ENCODE data around the gene TMEM132D.
"Not testable (repeated sequence)": the region's sequence is repeated elsewhere in the genome, so short reads cannot be mapped to it uniquely, and the experiment has no call there.

TMEM132D gene

GRCh38 chr12:129902371-129903091 lies 1.3 kb downstream of the TMEM132D start:
- H3K27ac ChIP-seq (ENCODE audit: low read length): no peak overlapping the region
- no peaks in the 10 kb centered on the region for H3K36me3 ChIP-seq (ENCODE audit: control insufficient read depth in 1 of 2, insufficient read depth in 2 of 2, low read length in 2 of 2)
- no peaks in the 10 kb centered on the region for H3K4me1 ChIP-seq (ENCODE audit: control insufficient read depth in 1 of 2, insufficient read depth in 2 of 2, low read length in 2 of 2)
- no peak overlapping the region for H3K4me3 ChIP-seq (ENCODE audit: low read depth in 1 of 2, low read length in 2 of 2)
- H3K9me3 ChIP-seq (ENCODE audit: control insufficient read depth in 1 of 2, low read length in 2 of 2): no peaks in the 10 kb centered on the region
- no peaks in the 10 kb centered on the region for H3K27me3 ChIP-seq (ENCODE audit: low read depth, low read length)

DNA sequence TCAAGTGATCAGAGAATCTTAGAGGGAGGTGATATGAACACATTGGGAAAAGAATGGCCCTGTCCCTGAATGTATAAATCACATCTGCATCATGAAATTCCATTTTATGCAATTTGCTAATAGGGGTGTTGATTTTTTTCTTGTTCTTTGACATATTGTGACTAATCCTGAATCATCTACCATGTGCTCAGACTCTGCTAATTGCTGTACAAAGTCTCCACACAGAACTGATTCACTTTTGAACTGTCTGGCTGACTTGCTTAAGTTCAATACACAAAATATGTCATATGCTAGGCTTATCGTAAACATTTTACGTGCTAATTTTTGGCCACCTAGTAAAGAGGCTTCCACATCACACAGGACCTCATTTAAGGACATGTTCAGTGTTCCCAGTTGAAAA lies 2.6 kb downstream of the TMEM132D start:
- Histone ChIP-seq H3K27me3 (ENCODE audit: low read depth, low read length) (no peaks in the 10 kb centered on the region), H3K36me3 (ENCODE audit: control insufficient read depth in 1 of 2, insufficient read depth in 2 of 2, low read length in 2 of 2) (no peaks in the 10 kb centered on the region), H3K27ac (ENCODE audit: low read length) (no peak overlapping the region), H3K4me1 (ENCODE audit: control insufficient read depth in 1 of 2, insufficient read depth in 2 of 2, low read length in 2 of 2) (no peaks in the 10 kb centered on the region), H3K4me3 (ENCODE audit: low read depth in 1 of 2, low read length in 2 of 2) (no peak overlapping the region), H3K9me3 (ENCODE audit: control insufficient read depth in 1 of 2, low read length in 2 of 2) (no peaks in the 10 kb centered on the region)

- no peaks in the 10 kb centered on the region for H3K27me3 ChIP-seq (ENCODE audit: low read depth, low read length)
- H3K27ac ChIP-seq (ENCODE audit: low read length): no peak overlapping the region
- no peak overlapping the region for H3K4me3 ChIP-seq (ENCODE audit: low read depth in 1 of 2, low read length in 2 of 2)
- no peaks in the 10 kb centered on the region for H3K4me1 ChIP-seq (ENCODE audit: control insufficient read depth in 1 of 2, insufficient read depth in 2 of 2, low read length in 2 of 2)
- no peaks in the 10 kb centered on the region for H3K9me3 ChIP-seq (ENCODE audit: control insufficient read depth in 1 of 2, low read length in 2 of 2)
- H3K36me3 ChIP-seq (ENCODE audit: control insufficient read depth in 1 of 2, insufficient read depth in 2 of 2, low read length in 2 of 2): no peaks in the 10 kb centered on the region
Measured at GRCh38 chr12:129900306-129900705, 3.5 kb downstream of the TMEM132D start.

DNA sequence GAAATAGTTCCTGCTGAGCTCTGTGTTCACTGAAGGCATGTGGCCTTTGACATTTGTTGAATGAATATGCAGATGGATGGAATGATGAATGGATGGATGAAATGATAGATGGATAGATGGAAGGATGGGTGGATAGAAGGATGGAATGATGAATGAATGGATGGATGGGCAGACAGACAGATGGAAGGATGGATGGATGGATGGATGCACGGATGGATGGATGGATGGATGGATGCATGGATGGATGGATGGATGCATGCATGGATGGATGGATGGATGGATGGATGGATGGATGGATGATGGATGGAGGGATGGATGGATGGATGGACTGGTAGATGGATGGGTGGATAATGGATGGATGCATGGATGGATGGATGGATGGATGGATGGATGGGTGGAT lies 4.8 kb downstream of the TMEM132D start:
- H3K4me1 ChIP-seq (ENCODE audit: control insufficient read depth in 1 of 2, insufficient read depth in 2 of 2, low read length in 2 of 2); H3K9me3 ChIP-seq (ENCODE audit: control insufficient read depth in 1 of 2, low read length in 2 of 2); H3K36me3 ChIP-seq (ENCODE audit: control insufficient read depth in 1 of 2, insufficient read depth in 2 of 2, low read length in 2 of 2); H3K4me3 ChIP-seq (ENCODE audit: low read depth in 1 of 2, low read length in 2 of 2); H3K27me3 ChIP-seq (ENCODE audit: low read depth, low read length); H3K27ac ChIP-seq (ENCODE audit: low read length): not testable (repeated sequence)

GRCh38 chr12:129893691-129894090 lies 10.1 kb downstream of the TMEM132D start:
- Histone ChIP-seq H3K4me3 (ENCODE audit: low read depth in 1 of 2, low read length in 2 of 2) (no peak overlapping the region), H3K27ac (ENCODE audit: low read length) (no peak overlapping the region), H3K9me3 (ENCODE audit: control insufficient read depth in 1 of 2, low read length in 2 of 2) (no peaks in the 10 kb centered on the region), H3K27me3 (ENCODE audit: low read depth, low read length) (no peaks in the 10 kb centered on the region), H3K36me3 (ENCODE audit: control insufficient read depth in 1 of 2, insufficient read depth in 2 of 2, low read length in 2 of 2) (no peaks in the 10 kb centered on the region), H3K4me1 (ENCODE audit: control insufficient read depth in 1 of 2, insufficient read depth in 2 of 2, low read length in 2 of 2) (no peaks in the 10 kb centered on the region)

DNA sequence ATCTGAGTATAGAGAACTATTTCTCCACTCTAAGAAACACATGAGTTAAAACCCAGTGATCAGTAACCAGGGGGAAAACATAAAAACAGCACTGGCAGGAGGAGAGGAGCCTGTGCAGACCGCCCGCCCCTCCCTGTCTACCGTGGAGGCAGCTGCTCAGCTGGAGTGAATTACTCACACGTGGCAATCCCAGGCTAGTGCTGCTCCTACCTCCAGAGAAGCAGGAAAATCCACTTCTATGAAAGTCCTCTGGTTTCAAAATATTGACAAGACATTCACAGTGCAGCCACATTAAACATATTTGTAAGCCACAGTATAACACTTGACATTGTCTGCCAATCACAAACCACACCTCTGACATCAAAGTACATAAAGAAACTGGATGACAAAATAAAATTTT lies 16.7 kb downstream of the TMEM132D start:
- no peaks in the 10 kb centered on the region for H3K27me3 ChIP-seq (ENCODE audit: low read depth, low read length)
- no peak overlapping the region for H3K4me3 ChIP-seq (ENCODE audit: low read depth in 1 of 2, low read length in 2 of 2)
- no peak overlapping the region for H3K27ac ChIP-seq (ENCODE audit: low read length)
- no peaks in the 10 kb centered on the region for H3K4me1 ChIP-seq (ENCODE audit: control insufficient read depth in 1 of 2, insufficient read depth in 2 of 2, low read length in 2 of 2)
- no peaks in the 10 kb centered on the region for H3K9me3 ChIP-seq (ENCODE audit: control insufficient read depth in 1 of 2, low read length in 2 of 2)
- no peaks in the 10 kb centered on the region for H3K36me3 ChIP-seq (ENCODE audit: control insufficient read depth in 1 of 2, insufficient read depth in 2 of 2, low read length in 2 of 2)

GRCh38 chr12:129886541-129886940 lies 17.3 kb downstream of the TMEM132D start:
- H3K4me3 ChIP-seq (ENCODE audit: low read depth in 1 of 2, low read length in 2 of 2): no peak overlapping the region
- H3K36me3 ChIP-seq (ENCODE audit: control insufficient read depth in 1 of 2, insufficient read depth in 2 of 2, low read length in 2 of 2): no peaks in the 10 kb centered on the region
- H3K9me3 ChIP-seq (ENCODE audit: control insufficient read depth in 1 of 2, low read length in 2 of 2): no peaks in the 10 kb centered on the region
- H3K4me1 ChIP-seq (ENCODE audit: control insufficient read depth in 1 of 2, insufficient read depth in 2 of 2, low read length in 2 of 2): no peaks in the 10 kb centered on the region
- H3K27ac ChIP-seq (ENCODE audit: low read length): no peak overlapping the region
- no peaks in the 10 kb centered on the region for H3K27me3 ChIP-seq (ENCODE audit: low read depth, low read length)

DNA sequence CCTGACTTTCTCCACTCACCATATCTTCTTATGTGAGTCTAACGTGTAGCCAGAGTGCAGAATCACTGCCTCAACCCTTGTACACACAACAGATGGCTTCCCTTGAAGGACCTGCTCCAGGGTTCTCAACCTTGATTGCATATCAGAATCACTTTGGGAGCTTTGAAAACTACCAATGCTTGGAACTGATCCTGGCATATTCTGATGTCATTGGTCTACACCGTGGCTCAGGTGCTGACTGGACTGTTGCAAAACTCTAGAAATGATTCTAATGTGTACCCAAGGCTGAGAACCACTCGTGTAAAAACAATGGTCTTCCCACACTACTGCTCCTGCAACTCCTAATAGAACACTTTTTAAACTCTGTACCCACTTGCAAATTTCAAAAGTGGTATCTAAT lies 18.5 kb downstream of the TMEM132D start:
- Histone ChIP-seq H3K27ac (ENCODE audit: low read length) (no peak overlapping the region), H3K27me3 (ENCODE audit: low read depth, low read length) (no peaks in the 10 kb centered on the region)

GRCh38 chr12:129877411-129877810 lies 26.4 kb downstream of the TMEM132D start:
- H3K27me3 ChIP-seq (ENCODE audit: low read depth, low read length): no peaks in the 10 kb centered on the region

More for the DNA sequence above, 18.5 kb downstream of the TMEM132D start:
- Histone ChIP-seq H3K9me3 (ENCODE audit: control insufficient read depth in 1 of 2, low read length in 2 of 2) (no peaks in the 10 kb centered on the region), H3K4me3 (ENCODE audit: low read depth in 1 of 2, low read length in 2 of 2) (no peak overlapping the region), H3K4me1 (ENCODE audit: control insufficient read depth in 1 of 2, insufficient read depth in 2 of 2, low read length in 2 of 2) (no peaks in the 10 kb centered on the region), H3K36me3 (ENCODE audit: control insufficient read depth in 1 of 2, insufficient read depth in 2 of 2, low read length in 2 of 2) (no peaks in the 10 kb centered on the region)

DNA sequence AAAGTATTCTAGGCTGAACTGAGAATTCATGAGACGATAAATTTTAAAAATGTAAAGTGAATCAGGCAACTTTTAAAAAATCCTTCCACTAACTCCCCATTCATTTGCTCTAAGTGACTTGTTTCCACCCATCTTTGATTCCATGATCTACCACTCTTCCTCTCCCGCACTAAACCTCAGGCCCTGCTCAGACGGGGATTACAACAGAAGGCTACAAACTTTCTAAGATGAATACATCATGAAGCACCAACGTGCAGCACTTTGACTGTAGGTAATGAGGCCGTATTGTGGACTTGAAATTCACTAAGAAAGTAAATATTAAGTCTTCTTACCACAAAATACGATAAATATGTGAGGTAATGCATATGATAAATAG lies 30.0 kb downstream of the TMEM132D start:
- Histone ChIP-seq H3K4me1 (ENCODE audit: control insufficient read depth in 1 of 2, insufficient read depth in 2 of 2, low read length in 2 of 2) (no peaks in the 10 kb centered on the region), H3K27me3 (ENCODE audit: low read depth, low read length) (no peaks in the 10 kb centered on the region), H3K9me3 (ENCODE audit: control insufficient read depth in 1 of 2, low read length in 2 of 2) (peaks cover 0 to 4% of the 10 kb centered on the region in 2 donors), H3K4me3 (ENCODE audit: low read depth in 1 of 2, low read length in 2 of 2) (no peak overlapping the region), H3K36me3 (ENCODE audit: control insufficient read depth in 1 of 2, insufficient read depth in 2 of 2, low read length in 2 of 2) (no peaks in the 10 kb centered on the region), H3K27ac (ENCODE audit: low read length) (no peak overlapping the region)

More at GRCh38 chr12:129877411-129877810, 26.4 kb downstream of the TMEM132D start:
- Histone ChIP-seq H3K36me3 (ENCODE audit: control insufficient read depth in 1 of 2, insufficient read depth in 2 of 2, low read length in 2 of 2) (no peaks in the 10 kb centered on the region), H3K27ac (ENCODE audit: low read length) (no peak overlapping the region), H3K4me3 (ENCODE audit: low read depth in 1 of 2, low read length in 2 of 2) (no peak overlapping the region), H3K9me3 (ENCODE audit: control insufficient read depth in 1 of 2, low read length in 2 of 2) (peaks cover 0 to 4% of the 10 kb centered on the region in 2 donors), H3K4me1 (ENCODE audit: control insufficient read depth in 1 of 2, insufficient read depth in 2 of 2, low read length in 2 of 2) (no peaks in the 10 kb centered on the region)

GRCh38 chr12:129873111-129873832 lies 30.6 kb downstream of the TMEM132D start:
- H3K4me3 ChIP-seq (ENCODE audit: low read depth in 1 of 2, low read length in 2 of 2): no peak overlapping the region
- H3K36me3 ChIP-seq (ENCODE audit: control insufficient read depth in 1 of 2, insufficient read depth in 2 of 2, low read length in 2 of 2): no peaks in the 10 kb centered on the region
- peaks cover 0 to 4% of the 10 kb centered on the region in 2 donors for H3K9me3 ChIP-seq (ENCODE audit: control insufficient read depth in 1 of 2, low read length in 2 of 2)
- H3K4me1 ChIP-seq (ENCODE audit: control insufficient read depth in 1 of 2, insufficient read depth in 2 of 2, low read length in 2 of 2): no peaks in the 10 kb centered on the region
- no peaks in the 10 kb centered on the region for H3K27me3 ChIP-seq (ENCODE audit: low read depth, low read length)
- no peak overlapping the region for H3K27ac ChIP-seq (ENCODE audit: low read length)
